HCT116 (cell line): Measurements from ENCODE around the gene WDR59.

Experiments used
- ZFX ChIP-seq: fragments of 450-650 bp; IDR thresholded peaks from 2 replicates; pipeline ENCODE4 v1.6.1; 2017
- TF ChIP-seq, protein P1 (sequence below), 3 experiments: fragments of 200-600 bp in 1 of 3; sonication (generic) in 1 of 3; IDR thresholded peaks in 2 of 3; conservative IDR thresholded peaks in 1 of 3; 2 replicates each; pipeline ENCODE4 v1.5.1; 2012 to 2017; ENCODE audit warnings: low read depth in 2 of 3, low read length in 2 of 3, antibody characterized with exemption in 1 of 3, borderline replicate concordance in 1 of 3, control low read depth in 1 of 3, mild to moderate bottlenecking in 1 of 3, mixed read lengths in 1 of 3, mixed run types in 1 of 3, moderate library complexity in 1 of 3; ENCODE audit not compliant: insufficient read depth in 1 of 3

DNA sequence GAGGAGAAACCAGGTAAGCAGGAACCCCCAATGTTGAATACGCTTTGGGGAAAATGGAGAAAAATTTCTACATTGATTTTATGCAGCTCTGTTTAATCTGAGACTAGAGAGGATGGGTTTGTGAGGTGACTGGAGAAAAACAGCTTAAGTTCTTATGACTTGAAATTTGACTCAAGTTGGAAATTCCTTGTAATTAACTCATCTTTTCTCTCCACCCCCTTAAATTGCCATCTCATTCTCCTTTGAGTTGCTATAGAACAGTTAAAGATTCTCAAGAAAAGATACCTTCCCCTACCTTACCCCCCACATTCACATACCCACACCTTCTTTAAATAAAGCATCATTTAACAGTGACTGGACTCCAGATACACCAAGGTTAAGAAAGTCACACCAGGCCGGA, 38.1 kb upstream of the WDR59 start:
- TF ChIP-seq, protein P1, sequence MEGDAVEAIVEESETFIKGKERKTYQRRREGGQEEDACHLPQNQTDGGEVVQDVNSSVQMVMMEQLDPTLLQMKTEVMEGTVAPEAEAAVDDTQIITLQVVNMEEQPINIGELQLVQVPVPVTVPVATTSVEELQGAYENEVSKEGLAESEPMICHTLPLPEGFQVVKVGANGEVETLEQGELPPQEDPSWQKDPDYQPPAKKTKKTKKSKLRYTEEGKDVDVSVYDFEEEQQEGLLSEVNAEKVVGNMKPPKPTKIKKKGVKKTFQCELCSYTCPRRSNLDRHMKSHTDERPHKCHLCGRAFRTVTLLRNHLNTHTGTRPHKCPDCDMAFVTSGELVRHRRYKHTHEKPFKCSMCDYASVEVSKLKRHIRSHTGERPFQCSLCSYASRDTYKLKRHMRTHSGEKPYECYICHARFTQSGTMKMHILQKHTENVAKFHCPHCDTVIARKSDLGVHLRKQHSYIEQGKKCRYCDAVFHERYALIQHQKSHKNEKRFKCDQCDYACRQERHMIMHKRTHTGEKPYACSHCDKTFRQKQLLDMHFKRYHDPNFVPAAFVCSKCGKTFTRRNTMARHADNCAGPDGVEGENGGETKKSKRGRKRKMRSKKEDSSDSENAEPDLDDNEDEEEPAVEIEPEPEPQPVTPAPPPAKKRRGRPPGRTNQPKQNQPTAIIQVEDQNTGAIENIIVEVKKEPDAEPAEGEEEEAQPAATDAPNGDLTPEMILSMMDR (IDR thresholded peaks at IDR 0.05 in 2 of 3, conservative IDR thresholded peaks at IDR 0.05 in 1 of 3; ENCODE audit: borderline replicate concordance in 1 of 3, insufficient read depth in 1 of 3, low read depth in 2 of 3, low read length in 2 of 3), result no peak
- TF ChIP-seq ZFX, result no peak
